Measurements from ENCODE around the gene PRR19.

The PRR19 gene

GRCh38 chr19:42343344-42344110 lies 41.6 kb downstream of the PRR19 start:
- Mint-ChIP-seq H3K4me3 (no peak overlapping the region), H3K9me3 (no peaks in the 10 kb centered on the region), H3K27me3 (ENCODE audit: low read depth, poor library complexity) (no peaks in the 10 kb centered on the region), H3K27ac (peak overlapping the region; percentile 58), H3K36me3 (ENCODE audit: low read depth) (peaks cover 46% of the 10 kb centered on the region), H3K4me1 (no peaks in the 10 kb centered on the region)
- DNase-seq = peak; percentile 26
- TF ChIP-seq CTCF (IDR thresholded peaks at IDR 0.05) = no peak

GRCh38 chr19:42344336-42344893 lies 42.5 kb downstream of the PRR19 start:
- Mint-ChIP-seq H3K9me3 (no peaks in the 10 kb centered on the region), H3K27ac (peak overlapping the region; percentile 90)
- TF ChIP-seq CTCF (IDR thresholded peaks at IDR 0.05) = no peak

GRCh38 chr19:42345191-42345812 lies 43.4 kb downstream of the PRR19 start:
- no peak overlapping the region for H3K4me3 Mint-ChIP-seq
- no peaks in the 10 kb centered on the region for H3K27me3 Mint-ChIP-seq (ENCODE audit: low read depth, poor library complexity)
- no peak for DNase-seq
- peak overlapping the region; percentile 28 for H3K27ac Mint-ChIP-seq
- TF ChIP-seq CTCF (IDR thresholded peaks at IDR 0.05) = no peak
- H3K36me3 Mint-ChIP-seq (ENCODE audit: low read depth) = peaks cover 36% of the 10 kb centered on the region
- H3K4me1 Mint-ChIP-seq = no peaks in the 10 kb centered on the region
- no peaks in the 10 kb centered on the region for H3K9me3 Mint-ChIP-seq

More at GRCh38 chr19:42344336-42344893, 42.5 kb downstream of the PRR19 start:
- H3K27me3 Mint-ChIP-seq (ENCODE audit: low read depth, poor library complexity) = no peaks in the 10 kb centered on the region
- peaks cover 38% of the 10 kb centered on the region for H3K36me3 Mint-ChIP-seq (ENCODE audit: low read depth)
- no peak overlapping the region for H3K4me3 Mint-ChIP-seq
- no peaks in the 10 kb centered on the region for H3K4me1 Mint-ChIP-seq
- DNase-seq = no peak

- H3K4me3 Mint-ChIP-seq = no peak overlapping the region
- no peaks in the 10 kb centered on the region for H3K9me3 Mint-ChIP-seq
- no peak for TF ChIP-seq CTCF (IDR thresholded peaks at IDR 0.05)
- no peaks in the 10 kb centered on the region for H3K4me1 Mint-ChIP-seq
- H3K27ac Mint-ChIP-seq = no peak overlapping the region
- H3K36me3 Mint-ChIP-seq (ENCODE audit: low read depth) = peaks cover 33% of the 10 kb centered on the region
- DNase-seq = no peak
- H3K27me3 Mint-ChIP-seq (ENCODE audit: low read depth, poor library complexity) = no peaks in the 10 kb centered on the region
These were observed 46.3 kb downstream of the PRR19 start for GRCh38 chr19:42348211-42348610.

- DNase-seq = no peak
- TF ChIP-seq CTCF (IDR thresholded peaks at IDR 0.05) = no peak
- no peaks in the 10 kb centered on the region for H3K27me3 Mint-ChIP-seq (ENCODE audit: low read depth, poor library complexity)
- peak overlapping the region; percentile 15 for H3K27ac Mint-ChIP-seq
- no peak overlapping the region for H3K4me3 Mint-ChIP-seq
- H3K9me3 Mint-ChIP-seq = no peaks in the 10 kb centered on the region
- H3K4me1 Mint-ChIP-seq = peaks cover 7% of the 10 kb centered on the region
- H3K36me3 Mint-ChIP-seq (ENCODE audit: low read depth) = peaks cover 36% of the 10 kb centered on the region
These were observed 47.6 kb downstream of the PRR19 start for GRCh38 chr19:42349378-42350107.
